Karpas-422 (cell line): ENCODE measurements around the gene PFDN4. TPM values are rescaled to one million over a fixed set of nuclear protein-coding genes. Genes with fewer than 3 reads are reported as not detected.

Source experiments
- DNase-seq: peaks from one replicate; pipeline ENCODE4 v3.0.0-alpha.2; 2015
- H2AFZ ChIP-seq: fragments of 200-600 bp; sonication (generic); 2 replicates; pipeline ENCODE4 v1.6.1; 2014; ENCODE audit warnings: antibody characterized with exemption, low read length, mixed read lengths
- H3K27ac ChIP-seq: fragments of 200-600 bp; sonication (generic); 2 replicates; pipeline ENCODE4 v1.5.1; 2014; ENCODE audit warnings: mild to moderate bottlenecking, low read length, moderate library complexity
- H3K27me3 ChIP-seq: fragments of 200-600 bp; sonication (generic); 2 replicates; pipeline ENCODE4 v1.6.1; 2014; ENCODE audit warnings: low read length, mixed read lengths
- H3K36me3 ChIP-seq: fragments of 200-600 bp; sonication (generic); 2 replicates; pipeline ENCODE4 v1.6.1; 2014; ENCODE audit warnings: low read length, mixed read lengths; ENCODE audit not compliant: insufficient read depth
- H3K4me1 ChIP-seq: fragments of 200-600 bp; sonication (generic); 2 replicates; pipeline ENCODE4 v1.6.1; 2014; ENCODE audit warnings: mild to moderate bottlenecking, low read length, mixed read lengths
- H3K4me2 ChIP-seq: fragments of 200-600 bp; sonication (generic); 2 replicates; pipeline ENCODE4 v1.6.1; 2014; ENCODE audit warnings: low read length, low read depth, mild to moderate bottlenecking; ENCODE audit not compliant: poor library complexity, severe bottlenecking
- H3K4me3 ChIP-seq: fragments of 200-600 bp; sonication (generic); 2 replicates; pipeline ENCODE4 v1.5.1; 2014; ENCODE audit warnings: mild to moderate bottlenecking, antibody characterized with exemption, low read length, mixed read lengths
- H3K79me2 ChIP-seq: fragments of 200-600 bp; sonication (generic); 2 replicates; pipeline ENCODE4 v1.6.1; 2014; ENCODE audit warnings: mild to moderate bottlenecking, low read length, mixed read lengths
- H3K9ac ChIP-seq: fragments of 200-600 bp; sonication (generic); 2 replicates; pipeline ENCODE4 v1.6.0; 2014; ENCODE audit warnings: low read length
- H3K9me2 ChIP-seq: fragments of 200-600 bp; sonication (generic), shearing (Covaris generic); replicated peaks from 2 replicates; pipeline ENCODE4 v1.6.0; 2014; ENCODE audit warnings: mild to moderate bottlenecking, low read length, moderate library complexity; ENCODE audit not compliant: insufficient read depth
- H3K9me3 ChIP-seq: fragments of 300-700, 200-600 bp; sonication (generic); 2 replicates; pipeline ENCODE4 v1.6.1; 2014; ENCODE audit warnings: low read length, mixed read lengths
- H4K20me1 ChIP-seq: fragments of 200-600 bp; sonication (generic); 2 replicates; pipeline ENCODE4 v1.6.1; 2014; ENCODE audit warnings: mild to moderate bottlenecking, antibody characterized with exemption, low read length, low read depth; ENCODE audit not compliant: insufficient read depth
- total RNA-seq: library from RNA; depleted of rRNA; stranded (reverse); fragments of >200 nt; shearing (Covaris generic); gene quantifications from 2 replicates; pipeline ENCODE4 v1.2.3, GENCODE V29; 2014; ENCODE audit warnings: low replicate concordance; rRNA removed

Gene PFDN4, protein sequence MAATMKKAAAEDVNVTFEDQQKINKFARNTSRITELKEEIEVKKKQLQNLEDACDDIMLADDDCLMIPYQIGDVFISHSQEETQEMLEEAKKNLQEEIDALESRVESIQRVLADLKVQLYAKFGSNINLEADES
- 70.7 and 80.0 TPM in 2 replicates for total RNA-seq

DNA sequence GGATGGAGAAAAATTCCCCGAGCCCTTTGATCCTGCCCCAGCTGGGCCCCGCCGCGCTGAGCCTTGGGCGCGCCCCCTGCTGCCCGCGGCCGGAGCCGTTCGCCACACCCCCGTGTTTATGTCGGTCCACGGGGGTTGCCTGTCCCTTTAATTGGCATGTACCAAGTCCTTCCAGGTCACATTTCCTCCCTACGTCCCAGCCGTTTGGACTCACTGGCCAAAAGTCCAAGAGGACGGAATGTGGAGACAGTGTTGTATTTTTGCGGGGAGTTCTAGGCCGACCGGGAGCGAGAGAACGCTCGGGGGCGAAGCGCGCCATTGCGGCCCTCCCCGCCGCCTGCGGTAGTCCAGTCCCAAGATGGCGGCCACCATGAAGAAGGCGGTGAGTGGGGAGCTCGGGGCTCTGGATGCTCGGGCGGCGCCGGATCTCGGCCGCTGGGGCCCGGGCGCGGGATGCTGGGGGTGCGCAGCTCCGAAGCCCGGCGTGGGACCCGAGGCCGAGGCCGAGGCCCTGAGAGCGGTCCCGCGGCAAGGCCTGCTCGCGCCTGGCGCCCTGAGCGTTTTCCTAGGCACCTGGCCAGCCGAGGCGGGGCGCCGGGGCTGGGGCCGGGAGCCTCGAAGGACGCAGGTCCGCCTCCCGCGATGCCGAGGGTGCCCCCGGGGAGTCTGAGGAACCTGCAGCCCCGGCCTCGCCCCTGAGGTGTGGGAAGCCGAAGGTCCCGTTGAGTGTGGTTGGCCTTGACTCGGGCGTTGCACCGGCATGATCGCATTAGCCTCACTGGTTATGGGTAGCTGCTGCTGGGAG, at the start of gene PFDN4:
TSS of gene PFDN4 (plus strand) at position 345 of the 805 bp plus-strand sequence. CDS start at position 359, 14 bp downstream.
- Histone ChIP-seq H3K27ac (peak within 1 kb of the TSS; percentile 51), H3K4me1 (peaks cover 17% of the 10 kb centered on the region), H3K4me2 (peak within 1 kb of the TSS; percentile 91), H3K9me3 (no peaks in the 10 kb centered on the region), H4K20me1 (no peaks in the 10 kb centered on the region), H3K79me2 (peaks cover 50% of the 10 kb centered on the region), H3K27me3 (no peaks in the 10 kb centered on the region), H3K9ac (peak within 1 kb of the TSS; percentile 85), H3K9me2 (no peaks in the 10 kb centered on the region), H3K36me3 (no peaks in the 10 kb centered on the region), H2AFZ (peak within 1 kb of the TSS; percentile 29; the same call in 1 of the 2 replicates), H3K4me3 (peak within 1 kb of the TSS; percentile 88)
- DNase-seq = peak; percentile 88

- no peak overlapping the region for H3K27ac ChIP-seq
- no peak overlapping the region for H3K4me3 ChIP-seq
- no peaks in the 10 kb centered on the region for H3K4me1 ChIP-seq
- DNase-seq = no peak
- H3K79me2 ChIP-seq = no peaks in the 10 kb centered on the region
- no peaks in the 10 kb centered on the region for H3K27me3 ChIP-seq
- no peaks in the 10 kb centered on the region for H3K9me2 ChIP-seq
- H3K9ac ChIP-seq = no peak overlapping the region
- H2AFZ ChIP-seq = no peak overlapping the region
- H3K4me2 ChIP-seq = no peak overlapping the region
- H3K36me3 ChIP-seq = no peaks in the 10 kb centered on the region
- no peaks in the 10 kb centered on the region for H3K9me3 ChIP-seq
- H4K20me1 ChIP-seq = no peaks in the 10 kb centered on the region
Measured at GRCh38 chr20:54158226-54158625, 49.7 kb upstream of the PFDN4 start.

DNA sequence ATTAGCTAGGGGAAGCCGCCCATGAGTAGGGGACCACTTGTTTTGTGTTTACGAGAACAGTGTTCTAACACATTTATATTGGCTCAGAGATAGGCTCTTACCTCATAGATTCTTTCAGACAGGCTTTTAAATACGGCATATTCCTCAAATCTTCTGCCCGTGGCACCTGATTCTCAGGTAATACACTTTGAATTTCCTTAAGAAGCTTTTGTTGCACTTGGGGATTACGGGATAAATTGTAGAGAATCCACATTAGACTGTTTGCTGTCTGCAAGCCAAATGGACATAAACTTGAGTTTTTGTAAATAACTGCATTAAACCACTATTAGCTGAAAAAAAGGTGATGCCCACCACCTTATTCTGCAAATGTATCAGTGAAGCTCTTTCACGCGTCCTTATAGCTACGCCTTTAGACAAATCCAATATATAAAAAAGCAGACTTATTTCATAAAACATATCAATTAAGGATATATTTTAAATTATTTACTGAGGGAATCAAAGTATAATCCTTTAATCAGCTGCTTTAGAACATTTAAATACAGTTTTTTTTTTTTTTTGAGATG, 49.0 kb upstream of the PFDN4 start:
- Histone ChIP-seq H4K20me1 (no peaks in the 10 kb centered on the region), H3K9me3 (no peaks in the 10 kb centered on the region), H3K79me2 (no peaks in the 10 kb centered on the region), H3K36me3 (no peaks in the 10 kb centered on the region), H2AFZ (no peak overlapping the region), H3K4me2 (no peak overlapping the region), H3K4me1 (no peaks in the 10 kb centered on the region), H3K27me3 (no peaks in the 10 kb centered on the region), H3K9ac (no peak overlapping the region), H3K4me3 (no peak overlapping the region), H3K9me2 (no peaks in the 10 kb centered on the region), H3K27ac (no peak overlapping the region)
- no peak for DNase-seq

GRCh38 chr20:54160065-54161007, 47.6 kb upstream of the PFDN4 start:
- no peaks in the 10 kb centered on the region for H3K27me3 ChIP-seq
- no peak overlapping the region for H3K27ac ChIP-seq

DNA sequence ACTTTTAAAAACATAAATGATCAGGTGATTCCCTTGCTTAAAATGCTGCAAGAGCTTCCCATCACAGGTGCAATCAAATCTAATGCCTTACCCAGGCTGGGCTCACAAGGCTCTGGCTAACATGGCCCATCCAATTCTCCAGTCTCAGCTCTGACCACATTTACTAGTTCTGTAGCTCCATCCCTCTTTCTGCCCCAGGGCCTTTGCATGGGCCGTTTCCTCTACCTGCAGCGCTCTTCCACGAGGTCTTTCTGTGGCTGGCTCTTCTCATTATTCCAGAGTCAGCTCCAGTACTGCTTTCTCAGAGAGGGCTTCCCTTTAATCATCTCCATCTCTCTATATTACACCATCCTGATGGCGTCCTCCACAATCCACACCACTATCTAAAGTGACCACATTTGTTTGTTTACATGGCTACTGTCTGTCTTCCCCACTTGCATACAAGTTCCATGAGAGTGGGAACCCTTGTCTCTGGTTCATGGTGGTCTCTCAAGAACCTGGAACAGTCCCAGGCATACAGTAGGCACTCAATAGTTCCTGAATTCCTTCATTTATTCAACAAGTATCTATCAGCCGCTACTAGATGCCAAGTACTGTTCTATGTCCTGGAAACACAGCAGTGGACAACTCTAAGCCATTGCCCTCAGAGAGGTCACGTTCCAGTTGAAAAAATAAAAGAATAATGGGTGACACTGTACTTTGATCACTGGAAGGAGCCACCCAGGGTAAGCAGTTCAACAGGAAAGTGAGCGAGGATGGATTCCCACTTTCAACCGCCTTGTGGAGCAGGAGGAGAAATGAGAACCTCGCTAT, 46.7 kb upstream of the PFDN4 start:
- no peak overlapping the region for H3K4me2 ChIP-seq
- H2AFZ ChIP-seq = no peak overlapping the region
- H3K4me3 ChIP-seq = no peak overlapping the region
- H3K36me3 ChIP-seq = no peaks in the 10 kb centered on the region
- H3K79me2 ChIP-seq = no peaks in the 10 kb centered on the region
- H3K27ac ChIP-seq = no peak overlapping the region
- no peak overlapping the region for H3K9ac ChIP-seq
- H3K4me1 ChIP-seq = no peaks in the 10 kb centered on the region
- H3K9me2 ChIP-seq = no peaks in the 10 kb centered on the region
- no peaks in the 10 kb centered on the region for H3K9me3 ChIP-seq
- no peak for DNase-seq
- no peaks in the 10 kb centered on the region for H4K20me1 ChIP-seq
- no peaks in the 10 kb centered on the region for H3K27me3 ChIP-seq

More at GRCh38 chr20:54160065-54161007, 47.6 kb upstream of the PFDN4 start:
- no peaks in the 10 kb centered on the region for H3K9me2 ChIP-seq
- no peaks in the 10 kb centered on the region for H3K36me3 ChIP-seq
- H3K4me3 ChIP-seq = no peak overlapping the region
- H3K4me2 ChIP-seq = no peak overlapping the region
- no peaks in the 10 kb centered on the region for H3K9me3 ChIP-seq
- no peaks in the 10 kb centered on the region for H3K4me1 ChIP-seq
- H3K79me2 ChIP-seq = no peaks in the 10 kb centered on the region
- peak; percentile 5 for DNase-seq
- no peaks in the 10 kb centered on the region for H4K20me1 ChIP-seq
- H3K9ac ChIP-seq = no peak overlapping the region
- no peak overlapping the region for H2AFZ ChIP-seq

GRCh38 chr20:54161821-54162149, 46.1 kb upstream of the PFDN4 start:
- no peaks in the 10 kb centered on the region for H3K9me2 ChIP-seq
- H3K27me3 ChIP-seq = no peaks in the 10 kb centered on the region
- H2AFZ ChIP-seq = no peak overlapping the region
- no peaks in the 10 kb centered on the region for H3K9me3 ChIP-seq
- no peaks in the 10 kb centered on the region for H4K20me1 ChIP-seq
- H3K79me2 ChIP-seq = no peaks in the 10 kb centered on the region
- DNase-seq = no peak
- no peak overlapping the region for H3K4me2 ChIP-seq
- no peaks in the 10 kb centered on the region for H3K36me3 ChIP-seq
- H3K4me3 ChIP-seq = no peak overlapping the region
- no peaks in the 10 kb centered on the region for H3K4me1 ChIP-seq
- H3K9ac ChIP-seq = no peak overlapping the region
- no peak overlapping the region for H3K27ac ChIP-seq

- H2AFZ ChIP-seq = no peak overlapping the region
- no peak for DNase-seq
- H3K9me2 ChIP-seq = no peaks in the 10 kb centered on the region
- H3K4me1 ChIP-seq = no peaks in the 10 kb centered on the region
- H3K9ac ChIP-seq = no peak overlapping the region
- no peak overlapping the region for H3K4me3 ChIP-seq
- H4K20me1 ChIP-seq = no peaks in the 10 kb centered on the region
- H3K27me3 ChIP-seq = no peaks in the 10 kb centered on the region
- no peak overlapping the region for H3K27ac ChIP-seq
- H3K4me2 ChIP-seq = no peak overlapping the region
- no peaks in the 10 kb centered on the region for H3K9me3 ChIP-seq
- H3K79me2 ChIP-seq = no peaks in the 10 kb centered on the region
- no peaks in the 10 kb centered on the region for H3K36me3 ChIP-seq
Measured at GRCh38 chr20:54162378-54163009, 45.4 kb upstream of the PFDN4 start.
